HEK293 (cell line): ENCODE measurements around the gene OTUD3.

ENCODE experiments used
- CTCF ChIA-PET: fragments of 350-600 bp; formaldehyde crosslinking; extraction: SDS; loops from one replicate; lab custom pipeline; 2021; ENCODE audit warnings: antibody characterized with exemption; lab: Yijun Ruan, JAX
- POLR2A ChIA-PET: fragments of 300-600 bp; formaldehyde crosslinking; extraction: SDS; loops from one replicate; lab custom pipeline; 2020; ENCODE audit warnings: antibody characterized with exemption, inconsistent platforms; lab: Yijun Ruan, JAX
- H3K27ac ChIP-seq: fragments of 200-500 bp; sonication (Bioruptor generic); 2 replicates; pipeline ENCODE4 v1.5.1; 2014; ENCODE audit warnings: low read depth, low read length, control low read depth, inconsistent platforms; ENCODE audit errors: extremely low read depth
- H3K36me3 ChIP-seq, 2 experiments: fragments of 200-500 bp in 1 of 2; sonication (Bioruptor generic) in 1 of 2; 1 replicate in 1 of 2; 2 replicates in 1 of 2; pipeline ENCODE4 v1.5.1; 2014 to 2017; ENCODE audit warnings: inconsistent platforms in 2 of 2, low read length in 2 of 2; ENCODE audit not compliant: control insufficient read depth in 2 of 2, insufficient read depth in 1 of 2
- H3K4me1 ChIP-seq: fragments of 200-500 bp; sonication (Bioruptor generic); 2 replicates; pipeline ENCODE4 v1.5.1; 2014; ENCODE audit warnings: mild to moderate bottlenecking, low read length, inconsistent platforms; ENCODE audit not compliant: control insufficient read depth, insufficient read depth
- H3K4me3 ChIP-seq: 2 replicates; pipeline ENCODE4 v1.5.1; 2011; ENCODE audit warnings: low read depth, mild to moderate bottlenecking, control low read depth, low read length, moderate library complexity
- H3K9me3 ChIP-seq: fragments of 200-500 bp; sonication (Bioruptor generic); 2 replicates; pipeline ENCODE4 v1.5.1; 2014; ENCODE audit warnings: low read depth, low read length, inconsistent platforms; ENCODE audit not compliant: control insufficient read depth, insufficient read depth
- BCL11B ChIP-seq: fragments of 450-650 bp; formaldehyde crosslinking; IDR thresholded peaks from 2 replicates; pipeline ENCODE4 v1.5.1; 2016; ENCODE audit warnings: low read depth, missing biosample characterization, missing genetic modification characterization
- HOXC10 ChIP-seq: sonication (generic); formaldehyde crosslinking; IDR thresholded peaks from 2 replicates; pipeline ENCODE4 v1.8.1; 2023; ENCODE audit warnings: mild to moderate bottlenecking, missing genetic modification reagents
- PRDM10 ChIP-seq: fragments of 450-650 bp; formaldehyde crosslinking; IDR thresholded peaks from 2 replicates; pipeline ENCODE4 v1.5.1; 2016; ENCODE audit warnings: missing biosample characterization, missing genetic modification characterization
- ZNF112 ChIP-seq: fragments of 450-650 bp; formaldehyde crosslinking; IDR thresholded peaks from 2 replicates; pipeline ENCODE4 v1.5.0; 2017; ENCODE audit warnings: missing biosample characterization, missing genetic modification characterization
- ZNF174 ChIP-seq: fragments of 450-650 bp; formaldehyde crosslinking; IDR thresholded peaks from 2 replicates; pipeline ENCODE4 v1.5.0; 2017; ENCODE audit warnings: missing biosample characterization, mild to moderate bottlenecking, missing genetic modification characterization
- ZNF280D ChIP-seq: fragments of 450-650 bp; formaldehyde crosslinking; IDR thresholded peaks from 2 replicates; pipeline ENCODE4 v1.5.1; 2016; ENCODE audit warnings: missing biosample characterization, missing genetic modification characterization
- ZNF354C ChIP-seq: fragments of 450-650 bp; formaldehyde crosslinking; IDR thresholded peaks from 2 replicates; pipeline ENCODE4 v1.5.1; 2016; ENCODE audit warnings: missing biosample characterization, missing genetic modification characterization, low read depth, borderline replicate concordance
- ZNF426 ChIP-seq: fragments of 450-650 bp; formaldehyde crosslinking; IDR thresholded peaks from 2 replicates; pipeline ENCODE4 v1.5.1; 2017; ENCODE audit warnings: missing biosample characterization, missing genetic modification characterization, mild to moderate bottlenecking, inconsistent platforms, moderate library complexity
- ZNF433 ChIP-seq: fragments of 450-650 bp; formaldehyde crosslinking; IDR thresholded peaks from 2 replicates; pipeline ENCODE4 v1.5.1; 2016; ENCODE audit warnings: missing biosample characterization, missing genetic modification characterization, low read depth
- ZNF521 ChIP-seq: fragments of 450-650 bp; formaldehyde crosslinking; IDR thresholded peaks from 2 replicates; pipeline ENCODE4 v1.5.1; 2017; ENCODE audit warnings: missing biosample characterization, mild to moderate bottlenecking, missing genetic modification characterization
- ZNF571 ChIP-seq: fragments of 450-650 bp; formaldehyde crosslinking; IDR thresholded peaks from 2 replicates; pipeline ENCODE4 v1.5.0; 2017; ENCODE audit warnings: missing biosample characterization, missing genetic modification characterization
- ZNF600 ChIP-seq: fragments of 450-650 bp; formaldehyde crosslinking; IDR thresholded peaks from 2 replicates; pipeline ENCODE4 v1.5.1; 2016; ENCODE audit warnings: missing biosample characterization, missing genetic modification characterization
- ZNF654 ChIP-seq: fragments of 450-650 bp; formaldehyde crosslinking; IDR thresholded peaks from 2 replicates; pipeline ENCODE4 v1.5.1; 2016; ENCODE audit warnings: low read depth, missing biosample characterization, missing genetic modification characterization
- ZNF660 ChIP-seq: fragments of 450-650 bp; IDR thresholded peaks from 2 replicates; pipeline ENCODE4 v1.5.1; 2018; ENCODE audit warnings: missing biosample characterization, mild to moderate bottlenecking, missing genetic modification characterization
- ZNF768 ChIP-seq: fragments of 450-650 bp; formaldehyde crosslinking; IDR thresholded peaks from 2 replicates; pipeline ENCODE4 v1.5.1; 2018; ENCODE audit warnings: missing biosample characterization, mild to moderate bottlenecking, missing genetic modification characterization
- ZSCAN5A ChIP-seq: fragments of 450-650 bp; formaldehyde crosslinking; IDR thresholded peaks from 2 replicates; pipeline ENCODE4 v1.5.1; 2016; ENCODE audit warnings: missing biosample characterization, missing genetic modification characterization
- TF ChIP-seq, protein P1 (sequence below): fragments of 450-650 bp; formaldehyde crosslinking; IDR thresholded peaks from 2 replicates; pipeline ENCODE4 v1.5.1; 2016; ENCODE audit warnings: missing biosample characterization, missing genetic modification characterization
- TF ChIP-seq, protein P2 (sequence below): fragments of 450-650 bp; formaldehyde crosslinking; IDR thresholded peaks from 2 replicates; pipeline ENCODE4 v1.5.1; 2016; ENCODE audit warnings: missing biosample characterization, missing genetic modification characterization
- TF ChIP-seq, protein P3 (sequence below): fragments of 450-650 bp; formaldehyde crosslinking; IDR thresholded peaks from 2 replicates; pipeline ENCODE4 v1.5.1; 2016; ENCODE audit warnings: missing biosample characterization, missing genetic modification characterization

Gene OTUD3

DNA sequence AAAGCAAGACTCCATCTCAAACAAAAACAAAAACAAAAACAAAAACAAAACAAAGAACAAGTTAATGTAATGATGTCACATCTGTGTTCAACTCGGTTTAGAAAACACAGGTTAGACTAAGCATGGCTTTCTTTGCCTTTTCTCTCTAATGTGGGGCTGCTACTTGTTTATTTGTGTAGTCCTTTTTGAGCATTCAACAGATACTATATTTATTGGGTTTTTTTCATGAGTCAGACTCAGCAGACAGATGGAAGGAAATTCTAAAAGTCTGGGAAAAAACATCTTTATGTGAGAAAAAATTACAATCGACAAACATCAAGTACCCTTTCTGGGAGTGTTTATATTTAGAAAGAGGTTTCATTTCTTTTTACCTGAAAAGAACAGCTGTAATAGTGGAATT, 22.3 kb upstream of the OTUD3 start (continued):
- TF ChIP-seq PRDM10 (tag by site-specific recombination) (no peak), ZNF112 (no peak)
- TF ChIP-seq, all 188 proteins: peak for 0

DNA sequence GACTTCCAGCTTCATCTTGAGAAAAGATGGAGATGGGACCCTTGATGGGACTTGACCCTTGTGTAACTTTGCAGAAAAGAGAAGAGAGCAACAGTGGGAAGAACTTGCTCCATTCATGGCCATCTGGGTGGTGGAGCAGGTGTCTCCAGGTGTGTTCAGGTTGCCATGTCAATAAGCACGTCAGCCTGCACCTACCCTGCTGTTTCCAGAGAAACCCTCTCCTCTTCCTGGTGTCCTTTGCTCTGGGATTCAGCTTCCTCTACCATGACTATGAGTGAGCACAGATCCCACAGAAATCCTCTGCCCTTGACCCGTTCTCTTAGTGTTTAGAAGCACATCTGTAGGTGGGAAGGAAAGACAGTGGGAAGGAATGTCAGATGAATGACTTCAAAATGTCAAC, 21.8 kb upstream of the OTUD3 start:
- TF ChIP-seq ZNF600 (tag by site-specific recombination) (no peak), ZNF571 (no peak), ZNF354C (tag by site-specific recombination) (no peak)
- H3K36me3 ChIP-seq, result no peaks in the 10 kb centered on the region
- ChIA-PET CTCF (interaction anchor here (0.5 kb wide), 1 partner anchor 19 kb away, joined by 3 read pairs; no protein-coding TSS in a partner anchor), POLR2A (no interaction called here)
- no peaks in the 10 kb centered on the region for H3K9me3 ChIP-seq
- no peak overlapping the region for H3K4me3 ChIP-seq
- H3K4me1 ChIP-seq, result no peaks in the 10 kb centered on the region
- H3K27ac ChIP-seq, result no peak overlapping the region

- Histone ChIP-seq H3K27ac (no peak overlapping the region), H3K36me3 (no peaks in the 10 kb centered on the region), H3K4me3 (no peak overlapping the region), H3K9me3 (no peaks in the 10 kb centered on the region), H3K4me1 (no peaks in the 10 kb centered on the region)
- ChIA-PET POLR2A (interaction anchor here (2.1 kb wide), 1 partner anchor 21 kb away, joined by 6 read pairs; the partner anchor contains the start of gene OTUD3), CTCF (no interaction called here)
- no peak for TF ChIP-seq ZNF174
- no peak for TF ChIP-seq HOXC10 (CRISPR knock-in tag)
- no peak for TF ChIP-seq ZNF600 (tag by site-specific recombination)
- no peak for TF ChIP-seq ZNF654 (tag by site-specific recombination)
- TF ChIP-seq ZNF112, result no peak
- TF ChIP-seq, protein P1, sequence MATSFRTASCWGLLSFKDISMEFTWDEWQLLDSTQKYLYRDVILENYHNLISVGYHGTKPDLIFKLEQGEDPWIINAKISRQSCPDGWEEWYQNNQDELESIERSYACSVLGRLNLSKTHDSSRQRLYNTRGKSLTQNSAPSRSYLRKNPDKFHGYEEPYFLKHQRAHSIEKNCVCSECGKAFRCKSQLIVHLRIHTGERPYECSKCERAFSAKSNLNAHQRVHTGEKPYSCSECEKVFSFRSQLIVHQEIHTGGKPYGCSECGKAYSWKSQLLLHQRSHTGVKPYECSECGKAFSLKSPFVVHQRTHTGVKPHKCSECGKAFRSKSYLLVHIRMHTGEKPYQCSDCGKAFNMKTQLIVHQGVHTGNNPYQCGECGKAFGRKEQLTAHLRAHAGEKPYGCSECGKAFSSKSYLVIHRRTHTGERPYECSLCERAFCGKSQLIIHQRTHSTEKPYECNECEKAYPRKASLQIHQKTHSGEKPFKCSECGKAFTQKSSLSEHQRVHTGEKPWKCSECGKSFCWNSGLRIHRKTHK (tag by site-specific recombination), result no peak
- no peak for TF ChIP-seq BCL11B
- no peak for TF ChIP-seq ZNF426 (tag by site-specific recombination)
- 0 out of 2 replicates have a peak, but pooled peaks have one; percentile 20 for TF ChIP-seq ZNF660 (tag by site-specific recombination)
- no peak for TF ChIP-seq ZNF521 (tag by site-specific recombination)
- no peak for TF ChIP-seq ZNF768 (tag by site-specific recombination)
- no peak for TF ChIP-seq ZNF280D (tag by site-specific recombination)
- TF ChIP-seq ZSCAN5A (tag by site-specific recombination), result no peak
- TF ChIP-seq, protein P2, sequence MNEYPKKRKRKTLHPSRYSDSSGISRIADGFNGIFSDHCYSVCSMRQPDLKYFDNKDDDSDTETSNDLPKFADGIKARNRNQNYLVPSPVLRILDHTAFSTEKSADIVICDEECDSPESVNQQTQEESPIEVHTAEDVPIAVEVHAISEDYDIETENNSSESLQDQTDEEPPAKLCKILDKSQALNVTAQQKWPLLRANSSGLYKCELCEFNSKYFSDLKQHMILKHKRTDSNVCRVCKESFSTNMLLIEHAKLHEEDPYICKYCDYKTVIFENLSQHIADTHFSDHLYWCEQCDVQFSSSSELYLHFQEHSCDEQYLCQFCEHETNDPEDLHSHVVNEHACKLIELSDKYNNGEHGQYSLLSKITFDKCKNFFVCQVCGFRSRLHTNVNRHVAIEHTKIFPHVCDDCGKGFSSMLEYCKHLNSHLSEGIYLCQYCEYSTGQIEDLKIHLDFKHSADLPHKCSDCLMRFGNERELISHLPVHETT (tag by site-specific recombination), result no peak
- TF ChIP-seq, protein P3, sequence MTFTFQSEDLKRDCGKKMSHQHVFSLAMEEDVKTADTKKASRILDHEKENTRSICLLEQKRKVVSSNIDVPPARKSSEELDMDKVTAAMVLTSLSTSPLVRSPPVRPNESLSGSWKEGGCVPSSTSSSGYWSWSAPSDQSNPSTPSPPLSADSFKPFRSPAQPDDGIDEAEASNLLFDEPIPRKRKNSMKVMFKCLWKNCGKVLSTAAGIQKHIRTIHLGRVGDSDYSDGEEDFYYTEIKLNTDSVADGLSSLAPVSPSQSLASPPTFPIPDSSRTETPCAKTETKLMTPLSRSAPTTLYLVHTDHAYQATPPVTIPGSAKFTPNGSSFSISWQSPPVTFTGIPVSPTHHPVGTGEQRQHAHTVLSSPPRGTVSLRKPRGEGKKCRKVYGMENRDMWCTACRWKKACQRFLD, result no peak
- no peak for TF ChIP-seq ZNF433 (tag by site-specific recombination)
Measured at GRCh38 chr1:19861034-19861433, 21.2 kb upstream of the OTUD3 start.
